ENCODE data around the gene TM9SF4. TPM values are rescaled to one million over a fixed set of nuclear protein-coding genes. Genes with fewer than 3 reads are reported as not detected.

Gene TM9SF4
- total and polyA plus RNA-seq, 2 of the 8 experiments (the other 6 are each of a cell fraction or from before 2014, with no cell fraction given): 38.4 to 68.7 TPM

- TF ChIP-seq CHD7 (IDR thresholded peaks at IDR 0.05; ENCODE audit: insufficient replicate concordance, low read length) (no peak), MAFK (IDR thresholded peaks at IDR 0.05; ENCODE audit: low read depth, low read length) (no peak), BACH1 (IDR thresholded peaks at IDR 0.05; ENCODE audit: low read length) (no peak)
Measured at GRCh38 chr20:32068174-32068573, 41.3 kb upstream of the TM9SF4 start (continued).

All from H1 (cell line).